ENCODE measurements around the gene VSIR.

The VSIR gene

GRCh38 chr10:71782221-71782916, 9.0 kb upstream of the VSIR start:
- DNase-seq (ENCODE audit: low read depth), result no peak

- no peak for DNase-seq (ENCODE audit: low read depth)
Observed at GRCh38 chr10:71780719-71781118, 7.4 kb upstream of the VSIR start.

- DNase-seq (ENCODE audit: low read depth), result no peak
Observed at GRCh38 chr10:71780156-71780555, 6.8 kb upstream of the VSIR start.

GRCh38 chr10:71779641-71780040, 6.3 kb upstream of the VSIR start:
- no peak for DNase-seq (ENCODE audit: low read depth)

GRCh38 chr10:71778071-71778825, 4.9 kb upstream of the VSIR start:
- DNase-seq (ENCODE audit: low read depth), result no peak

GRCh38 chr10:71777213-71777985, 4.1 kb upstream of the VSIR start:
- no peak for DNase-seq (ENCODE audit: low read depth)

- no peak for DNase-seq (ENCODE audit: low read depth)
Observed at GRCh38 chr10:71776481-71776925, 3.2 kb upstream of the VSIR start.

- DNase-seq (ENCODE audit: low read depth), result no peak
Observed at GRCh38 chr10:71774916-71775702, 1.8 kb upstream of the VSIR start.

GRCh38 chr10:71772832-71773220, 494 bp downstream of the VSIR start:
- no peak for DNase-seq (ENCODE audit: low read depth)

GRCh38 chr10:71771821-71772617, 1.3 kb downstream of the VSIR start:
- peak; percentile 76 for DNase-seq (ENCODE audit: low read depth)

- no peak for DNase-seq (ENCODE audit: low read depth)
Observed at GRCh38 chr10:71771204-71771603, 2.1 kb downstream of the VSIR start.

GRCh38 chr10:71770789-71771188, 2.5 kb downstream of the VSIR start:
- DNase-seq (ENCODE audit: low read depth), result no peak

GRCh38 chr10:71770255-71770654, 3.1 kb downstream of the VSIR start:
- DNase-seq (ENCODE audit: low read depth), result no peak

- DNase-seq (ENCODE audit: low read depth), result peak; percentile 30
Observed at GRCh38 chr10:71769279-71769823, 4.0 kb downstream of the VSIR start.

GRCh38 chr10:71767420-71768035, 5.8 kb downstream of the VSIR start:
- peak; percentile 76 for DNase-seq (ENCODE audit: low read depth)

- peak; percentile 99 for DNase-seq (ENCODE audit: low read depth)
Observed at GRCh38 chr10:71766717-71767419, 6.5 kb downstream of the VSIR start.

- no peak for DNase-seq (ENCODE audit: low read depth)
Observed at GRCh38 chr10:71765906-71766716, 7.2 kb downstream of the VSIR start.

GRCh38 chr10:71765176-71765904, 8.0 kb downstream of the VSIR start:
- DNase-seq (ENCODE audit: low read depth), result peak; percentile 27

Measured in ELR (cell line).